DOHH2 (cell line): ENCODE data around the gene EXOC6B.

Experiments
- H3F3A ChIP-seq: fragments of 200-600 bp; sonication (generic), shearing (Covaris generic); 2 replicates; pipeline ENCODE4 v1.6.0; 2016; ENCODE audit warnings: antibody characterized with exemption, mild to moderate bottlenecking; ENCODE audit not compliant: control insufficient read depth, insufficient read depth
- H3K27ac ChIP-seq: fragments of 200-600 bp; sonication (generic); 2 replicates; pipeline ENCODE4 v1.5.1; 2014; ENCODE audit warnings: low read depth, mild to moderate bottlenecking, low read length, moderate library complexity
- H3K27me3 ChIP-seq: fragments of 200-600 bp; sonication (generic); 2 replicates; pipeline ENCODE4 v1.6.1; 2014; ENCODE audit warnings: mild to moderate bottlenecking, low read length, mixed read lengths; ENCODE audit not compliant: control insufficient read depth
- H3K36me3 ChIP-seq: fragments of 200-600 bp; sonication (generic); 2 replicates; pipeline ENCODE4 v1.6.1; 2014; ENCODE audit warnings: mild to moderate bottlenecking, low read length, moderate library complexity, mixed read lengths; ENCODE audit not compliant: control insufficient read depth
- H3K4me1 ChIP-seq: fragments of 200-600 bp; sonication (generic); 2 replicates; pipeline ENCODE4 v1.6.1; 2014; ENCODE audit warnings: mild to moderate bottlenecking, low read length, mixed read lengths; ENCODE audit not compliant: control insufficient read depth
- H3K4me2 ChIP-seq: fragments of 200-600 bp; sonication (generic); 2 replicates; pipeline ENCODE4 v1.6.0; 2014; ENCODE audit warnings: mild to moderate bottlenecking, low read length, moderate library complexity
- H3K4me3 ChIP-seq: fragments of 200-600 bp; sonication (generic); 2 replicates; pipeline ENCODE4 v1.5.1; 2014; ENCODE audit warnings: mild to moderate bottlenecking, low read length, mixed read lengths
- H3K79me2 ChIP-seq: fragments of 200-600 bp; sonication (generic); 2 replicates; pipeline ENCODE4 v1.6.1; 2014; ENCODE audit warnings: mild to moderate bottlenecking, low read length, mixed read lengths; ENCODE audit not compliant: control insufficient read depth
- H3K9me2 ChIP-seq: fragments of 200-600 bp; sonication (generic); replicated peaks from 2 replicates; pipeline ENCODE4 v1.6.1; 2014; ENCODE audit warnings: mild to moderate bottlenecking, low read length, mixed read lengths; ENCODE audit not compliant: control insufficient read depth
- H3K9me3 ChIP-seq: fragments of 200-600 bp; sonication (generic); 2 replicates; pipeline ENCODE4 v1.6.1; 2014; ENCODE audit warnings: antibody characterized with exemption, low read length, mixed read lengths; ENCODE audit not compliant: control insufficient read depth, insufficient read depth
- H4K20me1 ChIP-seq: fragments of 200-600 bp; sonication (generic); 2 replicates; pipeline ENCODE4 v1.6.0; 2014; ENCODE audit warnings: low read depth, mild to moderate bottlenecking, antibody characterized with exemption, low read length, moderate library complexity; ENCODE audit not compliant: control insufficient read depth, insufficient read depth
- CTCF ChIP-seq: fragments of 200-600 bp; sonication (generic); IDR thresholded peaks from one replicate; pipeline ENCODE4 v1.5.1; 2014; ENCODE audit warnings: antibody characterized with exemption, mild to moderate bottlenecking, low read depth, low read length; ENCODE audit not compliant: poor library complexity, severe bottlenecking
- EZH2phosphoT487 ChIP-seq: fragments of 200-600 bp; sonication (generic); IDR thresholded peaks from 2 replicates; pipeline ENCODE4 v1.6.1; 2017; ENCODE audit warnings: borderline replicate concordance, mild to moderate bottlenecking, antibody characterized with exemption, low read length, moderate library complexity, mixed read lengths

Gene EXOC6B

GRCh38 chr2:72173640-72174321 is 652.1 kb downstream of the EXOC6B start:
- Histone ChIP-seq H4K20me1 (no peaks in the 10 kb centered on the region), H3K79me2 (no peaks in the 10 kb centered on the region), H3K4me3 (no peak overlapping the region), H3K27me3 (no peaks in the 10 kb centered on the region), H3K9me2 (no peaks in the 10 kb centered on the region), H3K4me2 (no peak overlapping the region), H3K27ac (no peak overlapping the region), H3K36me3 (no peaks in the 10 kb centered on the region), H3F3A (no peaks in the 10 kb centered on the region), H3K9me3 (no peaks in the 10 kb centered on the region), H3K4me1 (no peaks in the 10 kb centered on the region)
- TF ChIP-seq CTCF = no peak
- no peak for TF ChIP-seq EZH2phosphoT487

- Histone ChIP-seq H3K27ac (no peak overlapping the region), H4K20me1 (no peaks in the 10 kb centered on the region), H3F3A (no peaks in the 10 kb centered on the region), H3K79me2 (no peaks in the 10 kb centered on the region), H3K36me3 (no peaks in the 10 kb centered on the region), H3K4me1 (no peaks in the 10 kb centered on the region), H3K4me3 (no peak overlapping the region), H3K9me2 (no peaks in the 10 kb centered on the region), H3K9me3 (no peaks in the 10 kb centered on the region), H3K4me2 (no peak overlapping the region), H3K27me3 (no peaks in the 10 kb centered on the region)
- TF ChIP-seq EZH2phosphoT487 (no peak), CTCF (no peak)
These were observed 653.4 kb downstream of the EXOC6B start for GRCh38 chr2:72172478-72172877.

GRCh38 chr2:72166279-72166678 is 659.6 kb downstream of the EXOC6B start:
- TF ChIP-seq EZH2phosphoT487 (no peak), CTCF (no peak)
- Histone ChIP-seq H3K4me3 (no peak overlapping the region), H3F3A (no peaks in the 10 kb centered on the region), H3K4me2 (no peak overlapping the region), H3K27ac (no peak overlapping the region), H4K20me1 (no peaks in the 10 kb centered on the region), H3K4me1 (no peaks in the 10 kb centered on the region), H3K9me3 (no peaks in the 10 kb centered on the region), H3K9me2 (no peaks in the 10 kb centered on the region), H3K36me3 (no peaks in the 10 kb centered on the region), H3K27me3 (no peaks in the 10 kb centered on the region), H3K79me2 (no peaks in the 10 kb centered on the region)
